Progenitor cell of endocrine pancreas (in vitro differentiated cells): ENCODE data around the gene JMJD6. TPM values are rescaled to one million over a fixed set of nuclear protein-coding genes. Genes with fewer than 3 reads are reported as not detected.

Experiments
- DNase-seq: peaks from one replicate; pipeline ENCODE4 v3.0.0; 2021; ENCODE audit warnings: low spot score; ENCODE audit not compliant: unreplicated experiment
- H3K27ac Mint-ChIP-seq: 2 replicates; pipeline ENCODE4 v1.8.0; 2021; ENCODE audit warnings: mild to moderate bottlenecking, moderate library complexity, mixed read lengths
- H3K27me3 Mint-ChIP-seq: 2 replicates; pipeline ENCODE4 v1.8.0; 2021; ENCODE audit warnings: mixed read lengths
- H3K36me3 Mint-ChIP-seq: 2 replicates; pipeline ENCODE4 v1.8.0; 2022; ENCODE audit warnings: mixed read lengths; ENCODE audit not compliant: insufficient read depth
- H3K4me1 Mint-ChIP-seq: 2 replicates; pipeline ENCODE4 v1.8.0; 2021; ENCODE audit warnings: low read depth, mixed read lengths
- H3K4me3 Mint-ChIP-seq: 2 replicates; pipeline ENCODE4 v1.8.0; 2021; ENCODE audit warnings: low read depth, mild to moderate bottlenecking, moderate library complexity, mixed read lengths
- H3K9me3 Mint-ChIP-seq: 2 replicates; pipeline ENCODE4 v1.8.0; 2021; ENCODE audit warnings: low read depth, mixed read lengths
- CTCF ChIP-seq: fragments of 200-600 bp; sonication (generic); IDR thresholded peaks from one replicate; pipeline ENCODE4 v1.5.0; 2021; ENCODE audit warnings: antibody characterized with exemption, mild to moderate bottlenecking; ENCODE audit not compliant: unreplicated experiment
- total RNA-seq: library from RNA; stranded (reverse); gene quantifications from 2 replicates; pipeline ENCODE4 v1.2.1, GENCODE V29; 2021

Gene JMJD6
- total RNA-seq, 1 donor from 2014 or later = 25.6 TPM

GRCh38 chr17:76738468-76738850 lies 12.1 kb upstream of the JMJD6 start:
- H3K27ac Mint-ChIP-seq = peak overlapping the region; percentile 99
- peaks cover 25% of the 10 kb centered on the region for H3K36me3 Mint-ChIP-seq
- peak overlapping the region; percentile 94 for H3K4me3 Mint-ChIP-seq
- H3K4me1 Mint-ChIP-seq = peaks cover 33% of the 10 kb centered on the region
- DNase-seq = no peak
- TF ChIP-seq CTCF = no peak
- no peaks in the 10 kb centered on the region for H3K9me3 Mint-ChIP-seq
- no peaks in the 10 kb centered on the region for H3K27me3 Mint-ChIP-seq

GRCh38 chr17:76737676-76738467 lies 11.5 kb upstream of the JMJD6 start, which contains the start of gene MFSD11:
Gene MFSD11 (plus strand): TSS chr17:76738119. CDS start chr17:76738353, 234 bp downstream.
- no peak for TF ChIP-seq CTCF
- H3K27me3 Mint-ChIP-seq = no peaks in the 10 kb centered on the region
- peak; percentile 87 for DNase-seq
- H3K27ac Mint-ChIP-seq = peak within 1 kb of the TSS; percentile 99
- peaks cover 37% of the 10 kb centered on the region for H3K4me1 Mint-ChIP-seq
- H3K9me3 Mint-ChIP-seq = no peaks in the 10 kb centered on the region
- peaks cover 29% of the 10 kb centered on the region for H3K36me3 Mint-ChIP-seq
- H3K4me3 Mint-ChIP-seq = peak within 1 kb of the TSS; percentile 94

GRCh38 chr17:76737082-76737675 lies 10.8 kb upstream of the JMJD6 start, which contains the start of gene SRSF2:
Gene SRSF2 (minus strand): TSS chr17:76737331. CDS start chr17:76737160, 171 bp downstream.
- Mint-ChIP-seq H3K27me3 (no peaks in the 10 kb centered on the region), H3K4me3 (peak within 1 kb of the TSS; percentile 99), H3K27ac (peak within 1 kb of the TSS; percentile 99), H3K4me1 (peaks cover 37% of the 10 kb centered on the region), H3K36me3 (peaks cover 28% of the 10 kb centered on the region), H3K9me3 (no peaks in the 10 kb centered on the region)
- DNase-seq = peak; percentile 97
- no peak for TF ChIP-seq CTCF

GRCh38 chr17:76736349-76737081 lies 10.1 kb upstream of the JMJD6 start:
- Mint-ChIP-seq H3K4me1 (peaks cover 37% of the 10 kb centered on the region), H3K4me3 (peak overlapping the region; percentile 99), H3K27me3 (no peaks in the 10 kb centered on the region), H3K9me3 (no peaks in the 10 kb centered on the region), H3K27ac (peak overlapping the region; percentile 99), H3K36me3 (peaks cover 26% of the 10 kb centered on the region)
- peak; percentile 35 for TF ChIP-seq CTCF
- DNase-seq = peak; percentile 68

- Mint-ChIP-seq H3K27ac (peak overlapping the region; percentile 98), H3K27me3 (no peaks in the 10 kb centered on the region), H3K9me3 (no peaks in the 10 kb centered on the region), H3K36me3 (peaks cover 26% of the 10 kb centered on the region), H3K4me3 (peak overlapping the region; percentile 99), H3K4me1 (peaks cover 37% of the 10 kb centered on the region)
- no peak for DNase-seq
- no peak for TF ChIP-seq CTCF
Measured at GRCh38 chr17:76735586-76736348, 9.4 kb upstream of the JMJD6 start.
